GM12878 (cell line): ENCODE data around the gene BRF1. TPM values are rescaled to one million over a fixed set of nuclear protein-coding genes. Genes with fewer than 3 reads are reported as not detected.

Source experiments
- ATAC-seq: fragments of 200-7000 bp; cut with Tn5 transposase; 3 replicates; pipeline ENCODE4 v1.9.1; 2020; ENCODE audit warnings: mild to moderate bottlenecking, moderate library complexity
- BruUV-seq: library from RNA; stranded (reverse); fragments of 400-500 nt; replicated peaks from 2 replicates; lab custom pipeline; 2021; lab: Mats Ljungman, UMichigan
- CTCF ChIA-PET: fragments of 300-600 bp; sonication (Branson Sonifier 250); formaldehyde crosslinking; extraction: SDS; loops from one replicate; lab custom pipeline; 2021; ENCODE audit warnings: inconsistent platforms; lab: Yijun Ruan, JAX
- POLR2A ChIA-PET: fragments of 350-600 bp; formaldehyde crosslinking; extraction: SDS; loops from one replicate; lab custom pipeline; 2021; ENCODE audit warnings: inconsistent platforms; lab: Charles Lee
- RAD21 ChIA-PET: fragments of 300-600 bp; sonication (Branson Sonifier 250); formaldehyde crosslinking; loops from one replicate; lab custom pipeline; 2023; ENCODE audit warnings: antibody characterized with exemption; ENCODE audit not compliant: unreplicated experiment; lab: Charles Lee
- SMC1A ChIA-PET: fragments of 300-600 bp; sonication (Branson Sonifier 250); formaldehyde crosslinking; loops from one replicate; lab custom pipeline; 2023; ENCODE audit not compliant: unreplicated experiment, uncharacterized antibody; lab: Charles Lee
- DNase-seq: peaks from one replicate; pipeline ENCODE4 v3.0.0-alpha.2; 2011; ENCODE audit warnings: low read depth, low spot score
- FAIRE-seq: peaks from 3 replicates; lab custom pipeline; 2011; peaks lifted over from hg19 to GRCh38; lab: Jason Lieb, UNC
- H2AFZ ChIP-seq: 2 replicates; pipeline ENCODE4 v1.6.0; 2011; ENCODE audit warnings: low read depth, low read length, control low read depth; ENCODE audit not compliant: control insufficient read depth
- H3K27ac ChIP-seq: 2 replicates; pipeline ENCODE4 v1.5.1; 2011; ENCODE audit warnings: control low read depth; ENCODE audit not compliant: control insufficient read depth, insufficient read depth
- H3K27me3 ChIP-seq, 2 experiments: replicated peaks in 1 of 2; 2 replicates each; pipeline versions ENCODE4 v1.6.0 to v1.6.1; 2011; ENCODE audit warnings: low read length in 1 of 2; ENCODE audit not compliant: control insufficient read depth in 2 of 2, insufficient read depth in 2 of 2
- H3K36me3 ChIP-seq, 2 experiments: 2 replicates each; pipeline ENCODE4 v1.5.1; 2011; ENCODE audit warnings: low read length in 1 of 2; ENCODE audit not compliant: control insufficient read depth in 2 of 2, insufficient read depth in 2 of 2
- H3K4me1 ChIP-seq: 2 replicates; pipeline ENCODE4 v1.6.1; 2011; ENCODE audit warnings: mild to moderate bottlenecking, low read length, moderate library complexity, mixed read lengths; ENCODE audit not compliant: control insufficient read depth, insufficient read depth
- H3K4me2 ChIP-seq: 2 replicates; pipeline ENCODE4 v1.6.0; 2011; ENCODE audit warnings: control low read depth; ENCODE audit not compliant: control insufficient read depth, insufficient read depth
- H3K4me3 ChIP-seq: fragments of 200-600 bp; sonication (generic); 2 replicates; pipeline ENCODE4 v1.5.1; 2016
- H3K79me2 ChIP-seq: 2 replicates; pipeline ENCODE4 v1.6.0; 2011; ENCODE audit warnings: low read length; ENCODE audit not compliant: control insufficient read depth, insufficient read depth
- H3K9ac ChIP-seq: 2 replicates; pipeline ENCODE4 v1.8.0; 2011; ENCODE audit warnings: low read length, control low read depth, mixed read lengths; ENCODE audit not compliant: control insufficient read depth, insufficient read depth
- H3K9me3 ChIP-seq: replicated peaks from 3 replicates; pipeline ENCODE4 v1.5.1; 2011; ENCODE audit warnings: mild to moderate bottlenecking, low read length; ENCODE audit not compliant: control insufficient read depth, insufficient read depth
- H4K20me1 ChIP-seq: 2 replicates; pipeline ENCODE4 v1.6.0; 2011; ENCODE audit not compliant: control insufficient read depth, insufficient read depth
- ATF7 ChIP-seq: fragments of 450-650 bp; IDR thresholded peaks from 2 replicates; pipeline ENCODE4 v1.6.1; 2016; ENCODE audit warnings: low read depth, mild to moderate bottlenecking
- BCL11A ChIP-seq: IDR thresholded peaks from 2 replicates; pipeline ENCODE4 v1.6.1; 2011; ENCODE audit warnings: low read depth, low read length
- CBFB ChIP-seq: IDR thresholded peaks from 2 replicates; pipeline ENCODE4 v1.6.1; 2016; ENCODE audit warnings: antibody characterized with exemption, low read depth
- CREB1 ChIP-seq: IDR thresholded peaks from 2 replicates; pipeline ENCODE4 v1.6.1; 2012; ENCODE audit warnings: low read depth, mild to moderate bottlenecking, inconsistent platforms
- ELK1 ChIP-seq: IDR thresholded peaks from 2 replicates; pipeline ENCODE4 v1.6.1; 2012; ENCODE audit warnings: low read depth, low read length, improper control_type of control experiment
- EZH2 ChIP-seq: IDR thresholded peaks from 2 replicates; pipeline ENCODE4 v1.6.1; 2012; ENCODE audit warnings: low read depth, mild to moderate bottlenecking, control low read depth, inconsistent platforms, low read length, borderline replicate concordance; ENCODE audit not compliant: control insufficient read depth
- PAX5 ChIP-seq: IDR thresholded peaks from 2 replicates; pipeline ENCODE4 v1.6.1; 2011; ENCODE audit warnings: low read depth, low read length, borderline replicate concordance
- PRDM15 ChIP-seq: fragments of 450-650 bp; formaldehyde crosslinking; IDR thresholded peaks from 2 replicates; pipeline ENCODE4 v1.4.0; 2020; ENCODE audit warnings: mild to moderate bottlenecking, moderate library complexity
- SMAD1 ChIP-seq: fragments of 450-650 bp; IDR thresholded peaks from 2 replicates; pipeline ENCODE4 v1.6.1; 2018; ENCODE audit warnings: mild to moderate bottlenecking, low read depth; ENCODE audit not compliant: partially characterized antibody
- SRF ChIP-seq, 2 experiments: IDR thresholded peaks; 2 replicates each; pipeline ENCODE4 v1.6.1; 2011; ENCODE audit warnings: low read depth in 2 of 2, low read length in 2 of 2, mild to moderate bottlenecking in 1 of 2, moderate library complexity in 1 of 2
- TARDBP ChIP-seq: IDR thresholded peaks from 2 replicates; pipeline ENCODE4 v1.6.1; 2016; ENCODE audit warnings: borderline replicate concordance
- YY1 ChIP-seq: IDR thresholded peaks from 2 replicates; pipeline ENCODE4 v1.6.1; 2011; ENCODE audit warnings: low read depth, mild to moderate bottlenecking, low read length
- ZBED1 ChIP-seq: IDR thresholded peaks from 2 replicates; pipeline ENCODE4 v1.6.1; 2016; ENCODE audit warnings: borderline replicate concordance
- WGBS: methylation state at CpG from one replicate; pipeline ENCODE4 v1.1.6; 2016; ENCODE audit warnings: low lambda C conversion rate; ENCODE audit not compliant: insufficient replicate concordance, insufficient coverage; ENCODE audit errors: missing lambda C conversion rate; 5-methylcytosine and 5-hydroxymethylcytosine counted together
- in situ Hi-C: fragments of 300-500 bp; cut with MboI; formaldehyde crosslinking; loops from 9 replicates; pipeline ENCODE4 v1.14.3; 2018; ENCODE audit warnings: mixed read lengths
- intact Hi-C: fragments of 100-400 bp; cut with micrococcal nuclease; formaldehyde crosslinking; loops from one replicate; pipeline ENCODE4 v1.14.2; 2022; ENCODE audit not compliant: unreplicated experiment
- polyA plus RNA-seq, 11 experiments: library from polyadenylated mRNA; depleted of rRNA in 4 of 11; unstranded in 6 of 11; stranded (reverse) in 5 of 11; fragments of >200 nt; fragmentation: Nextera tagmentation in 4 of 11; fragmentation: Illumina TruSeq in 1 of 11; extraction: Ambion mirVana in 4 of 11; extraction: Trizol in 1 of 11; gene quantifications; 1 replicate in 1 of 11; 2 replicates in 10 of 11; pipeline versions ENCODE4 v1.2.1 to v1.2.3, GENCODE V29; 2011 to 2016; ENCODE audit warnings: inconsistent platforms in 2 of 11, missing spikeins in 2 of 11, low read depth in 1 of 11
- total RNA-seq, 4 experiments: library from RNA; depleted of rRNA in 3 of 4; stranded (reverse); fragments of >200 nt in 3 of 4; fragmentation: Illumina TruSeq in 1 of 4; extraction: Trizol in 1 of 4; gene quantifications; 2 replicates each; pipeline versions ENCODE4 v1.2.1 to v1.2.3, GENCODE V29; 2013 to 2021

The BRF1 gene
- total and polyA plus RNA-seq, 10 of the 15 experiments (the other 5 are each of a cell fraction or from before 2014, with no cell fraction given) = 0.21 to 33.5 (median 10.7) TPM

GRCh38 chr14:105326568-105326867 is 25.7 kb upstream of the BRF1 start:
- ATAC-seq = no peak
- Histone ChIP-seq H3K9me3 (no peaks in the 10 kb centered on the region), H3K27ac (no peak overlapping the region), H2AFZ (no peak overlapping the region), H3K27me3 (no peaks in the 10 kb centered on the region), H3K4me3 (no peak overlapping the region), H3K4me2 (no peak overlapping the region), H3K4me1 (peaks cover 3% of the 10 kb centered on the region; the same call in 1 of the 2 replicates), H4K20me1 (no peaks in the 10 kb centered on the region), H3K36me3 (no peaks in the 10 kb centered on the region), H3K9ac (no peak overlapping the region), H3K79me2 (no peaks in the 10 kb centered on the region)
- in situ Hi-C loops (no loop called here), intact Hi-C loops (no loop called here)
- SMC1A ChIA-PET = no interaction called here
- no peak for TF ChIP-seq ATF7
- RAD21 ChIA-PET = no interaction called here
- BruUV-seq = no TSS peak
- WGBS = 78% methylated on average over 9 of the region's 9 CpGs
- CTCF ChIA-PET = no interaction called here
- POLR2A ChIA-PET = no interaction called here
- no peak for FAIRE-seq
- DNase-seq = no peak

- H3K4me1 ChIP-seq = peaks cover 3% of the 10 kb centered on the region; the same call in 1 of the 2 replicates
- no peaks in the 10 kb centered on the region for H4K20me1 ChIP-seq
- H3K9ac ChIP-seq = no peak overlapping the region
- no peak overlapping the region for H3K27ac ChIP-seq
- in situ Hi-C loops (no loop called here), intact Hi-C loops (no loop called here)
- H3K9me3 ChIP-seq = no peaks in the 10 kb centered on the region
- no peak for FAIRE-seq
- SMC1A ChIA-PET = no interaction called here
- no peak for DNase-seq
- H2AFZ ChIP-seq = no peak overlapping the region
- H3K27me3 ChIP-seq = no peaks in the 10 kb centered on the region
- no peak overlapping the region for H3K4me2 ChIP-seq
- WGBS = 78% methylated on average over 27 of the region's 27 CpGs
- no TSS peak for BruUV-seq
- CTCF ChIA-PET = no interaction called here
- POLR2A ChIA-PET = no interaction called here
- H3K36me3 ChIP-seq = no peaks in the 10 kb centered on the region
- no peaks in the 10 kb centered on the region for H3K79me2 ChIP-seq
- no peak overlapping the region for H3K4me3 ChIP-seq
- ATAC-seq = no peak
- RAD21 ChIA-PET = no interaction called here
- TF ChIP-seq ZBED1 = no peak
- no peak for TF ChIP-seq PAX5
- TF ChIP-seq TARDBP = no peak
- no peak for TF ChIP-seq YY1
- TF ChIP-seq EZH2 = no peak
- TF ChIP-seq CBFB = no peak
- no peak for TF ChIP-seq SMAD1
- TF ChIP-seq PRDM15 (CRISPR knock-in tag) = no peak
- TF ChIP-seq ELK1 = no peak
- no peak for TF ChIP-seq BCL11A
- no peak for TF ChIP-seq CREB1
- no peak for TF ChIP-seq SRF (IDR thresholded peaks at IDR 0.05; ENCODE audit: low read depth in 2 of 2, low read length in 2 of 2)
Measured at GRCh38 chr14:105325716-105326567, 25.1 kb upstream of the BRF1 start.
